Measurements from ENCODE around the gene LRTM2. TPM values are rescaled to one million over a fixed set of nuclear protein-coding genes. Genes with fewer than 3 reads are reported as not detected.

Gene LRTM2
- not detected for polyA plus RNA-seq (2013, experiment 1 of 2; ENCODE audit: insufficient read length)
- 0.06 TPM for polyA plus RNA-seq (2013, experiment 2 of 2; ENCODE audit: insufficient read length)

DNA sequence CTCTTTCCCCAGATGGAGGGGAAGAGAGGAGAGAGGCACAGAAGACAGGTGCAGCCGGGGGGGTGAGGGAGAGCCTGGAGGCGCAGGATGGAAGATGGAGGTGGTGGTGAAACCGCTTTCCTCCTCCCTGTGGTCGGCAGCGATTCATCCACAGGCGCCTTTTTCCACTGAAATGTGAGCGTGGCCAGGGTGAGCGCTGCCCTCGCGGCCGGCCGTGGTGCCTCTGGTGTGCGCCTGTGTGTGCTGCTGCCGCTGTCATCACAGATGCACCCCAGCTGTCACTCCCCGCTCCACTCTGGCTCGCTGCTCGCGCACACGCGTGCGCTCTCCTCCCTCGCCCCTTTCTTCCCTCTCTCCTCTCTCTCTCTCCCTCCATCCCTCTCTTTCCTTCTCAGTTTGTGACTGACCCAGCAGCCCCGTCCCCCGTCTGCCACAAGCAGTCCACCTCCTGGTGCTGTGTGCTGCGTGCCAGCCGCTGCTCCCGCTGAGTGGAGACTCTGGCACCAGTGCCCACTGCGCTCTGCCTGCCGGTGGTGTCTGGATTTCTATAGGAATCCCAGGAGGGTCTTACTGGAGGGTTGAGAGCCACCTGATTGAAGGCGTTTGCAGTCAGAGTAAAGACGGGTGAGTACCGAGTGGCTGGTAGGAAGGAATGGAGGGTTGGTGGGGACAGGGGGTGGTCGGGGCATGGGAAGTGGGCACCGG, at the start of gene LRTM2:
Gene LRTM2 (plus strand): TSS at position 375 of the 705 bp plus-strand sequence. CDS start 7,584 bp downstream, outside the sequence.
- no peak for DNase-seq

DNA sequence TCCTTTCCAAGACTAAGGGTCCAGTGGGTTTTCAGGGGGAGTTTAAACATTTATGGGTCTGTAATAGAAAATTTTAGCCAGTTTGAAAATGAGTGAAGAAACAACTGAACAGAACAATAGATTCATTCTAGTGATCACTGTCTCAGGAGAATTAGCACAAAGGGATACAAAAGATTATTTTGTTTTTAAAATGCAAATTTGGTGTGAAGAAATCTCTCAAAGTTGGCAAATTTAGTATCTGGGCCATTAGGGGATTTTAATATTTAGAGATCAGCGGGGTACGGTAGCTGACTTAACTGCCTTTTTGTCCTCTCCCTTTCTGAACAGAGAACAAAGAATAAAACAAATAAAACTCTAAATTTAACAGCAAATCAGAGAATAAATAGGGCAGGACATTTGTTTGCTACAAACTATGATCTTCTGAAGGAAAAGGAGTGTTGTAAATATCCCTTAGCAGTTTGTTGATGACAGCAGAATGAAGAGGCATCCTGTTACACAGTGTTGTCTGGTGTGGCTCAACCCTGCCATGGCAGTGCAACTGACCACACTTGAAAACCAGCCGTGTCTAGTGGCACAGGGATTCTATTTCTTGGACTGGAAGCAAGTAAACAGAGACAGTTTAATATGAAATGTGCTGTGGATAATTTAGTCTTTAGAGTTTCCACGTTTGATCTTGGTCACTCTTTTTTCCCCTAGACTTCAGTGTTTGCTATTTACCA, 46.3 kb upstream of the LRTM2 start:
- peak; percentile 9 for DNase-seq

DNA sequence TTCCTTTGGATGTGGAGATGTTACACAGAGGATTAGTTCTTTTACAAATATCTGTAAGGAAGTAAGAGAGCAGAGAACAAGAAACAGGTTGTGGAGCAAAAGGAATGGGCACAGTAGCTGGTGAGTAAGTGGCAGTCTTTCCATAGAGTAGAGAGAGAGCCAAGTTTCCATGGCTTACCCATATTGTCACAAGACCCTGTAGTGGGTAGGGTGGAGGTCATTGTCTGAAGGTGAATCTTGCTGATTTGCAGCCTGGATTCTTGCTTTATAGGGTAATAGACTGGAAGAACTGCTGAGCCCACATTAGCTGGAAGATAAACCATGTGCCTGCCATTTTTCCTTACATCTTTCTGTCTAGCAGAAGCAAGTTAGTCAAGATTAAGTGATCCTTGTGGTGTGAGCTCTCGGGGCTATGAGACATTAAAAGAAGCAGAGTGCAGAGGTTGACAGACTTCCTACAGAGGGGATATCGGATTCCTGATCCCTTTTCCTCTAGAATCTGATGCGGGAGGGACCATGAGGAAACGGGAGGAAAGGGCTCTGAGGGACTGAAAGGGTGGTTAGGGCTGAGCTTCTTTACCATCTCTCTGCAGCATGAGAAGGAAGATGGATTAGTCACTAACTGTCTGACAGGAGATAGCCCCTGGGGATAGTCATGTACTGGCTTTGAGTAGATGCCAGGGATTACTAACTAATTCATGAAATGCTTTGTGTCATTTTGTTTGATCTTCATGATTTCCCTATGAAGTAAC, 44.0 kb upstream of the LRTM2 start:
- DNase-seq, result peak; percentile 91

- peak; percentile 81 for DNase-seq
Measured at GRCh38 chr12:1777798-1778197, 42.6 kb upstream of the LRTM2 start.

- DNase-seq, result no peak
Measured at GRCh38 chr12:1778911-1779310, 41.5 kb upstream of the LRTM2 start.

- peak; percentile 81 for DNase-seq
Measured at GRCh38 chr12:1779783-1780182, 40.6 kb upstream of the LRTM2 start.

DNA sequence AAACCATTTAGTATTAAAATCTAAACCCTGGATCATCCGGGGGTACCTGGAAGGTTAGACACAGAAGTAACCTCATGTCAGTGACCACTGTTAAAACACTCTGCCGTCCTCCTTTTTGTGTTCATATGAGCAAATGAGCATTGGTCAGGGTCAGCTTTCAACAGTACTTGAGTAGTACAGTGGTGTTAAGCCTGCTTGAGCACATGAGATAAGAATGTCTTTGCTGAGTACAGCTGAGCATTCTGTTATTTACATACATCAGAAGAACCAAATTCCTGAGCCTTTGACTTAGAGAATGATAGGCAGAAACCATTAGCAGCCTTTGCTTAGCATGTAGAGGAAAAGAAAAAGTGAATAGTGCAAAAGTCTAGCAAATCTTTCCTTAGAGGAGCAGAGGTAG, 38.6 kb upstream of the LRTM2 start:
- DNase-seq, result no peak

DNA sequence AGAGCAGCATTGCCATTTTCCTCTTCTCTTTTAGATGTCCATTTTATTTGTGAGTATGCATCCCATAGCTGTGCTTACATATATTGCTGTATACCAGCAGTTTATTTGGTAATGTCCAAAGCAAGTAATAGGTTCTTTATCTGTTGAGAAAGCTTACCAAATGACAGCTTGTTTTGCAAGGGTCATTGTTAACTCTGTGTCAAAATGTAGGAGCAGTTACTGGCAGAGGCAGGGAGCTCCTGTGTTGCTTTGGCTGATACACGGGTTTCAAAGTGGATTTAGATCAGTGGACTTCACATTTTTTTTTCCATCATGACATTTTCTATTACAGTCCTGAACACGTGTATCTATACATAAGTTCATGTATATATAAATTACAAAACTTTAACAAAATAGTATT, 38.1 kb upstream of the LRTM2 start:
- DNase-seq, result no peak

- no peak for DNase-seq
Measured at GRCh38 chr12:1787714-1788113, 32.7 kb upstream of the LRTM2 start.

DNA sequence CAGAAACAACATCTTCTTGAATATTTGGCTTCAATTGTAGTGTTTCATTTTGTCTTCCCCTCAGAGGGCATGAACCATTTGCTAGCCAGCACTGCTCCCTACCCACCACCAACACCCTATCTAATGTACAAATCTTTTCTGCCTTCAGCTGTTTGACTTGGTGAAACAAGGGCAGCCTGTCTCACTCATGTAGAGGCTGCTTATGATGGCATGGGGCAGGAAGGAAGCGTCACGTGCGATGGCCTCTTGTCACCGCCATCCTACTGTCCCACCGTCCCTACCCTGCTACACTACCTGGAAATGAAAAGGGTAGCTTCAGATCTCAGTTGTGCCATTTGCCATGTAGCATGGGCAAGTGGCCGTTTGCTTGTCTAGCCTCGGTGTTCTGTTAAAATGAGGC, 29.9 kb upstream of the LRTM2 start:
- DNase-seq, result no peak

- peak; percentile 61 for DNase-seq
Measured at GRCh38 chr12:1791104-1791841, 29.1 kb upstream of the LRTM2 start.

- peak; percentile 17 for DNase-seq
Measured at GRCh38 chr12:1792406-1792805, 28.0 kb upstream of the LRTM2 start.

DNA sequence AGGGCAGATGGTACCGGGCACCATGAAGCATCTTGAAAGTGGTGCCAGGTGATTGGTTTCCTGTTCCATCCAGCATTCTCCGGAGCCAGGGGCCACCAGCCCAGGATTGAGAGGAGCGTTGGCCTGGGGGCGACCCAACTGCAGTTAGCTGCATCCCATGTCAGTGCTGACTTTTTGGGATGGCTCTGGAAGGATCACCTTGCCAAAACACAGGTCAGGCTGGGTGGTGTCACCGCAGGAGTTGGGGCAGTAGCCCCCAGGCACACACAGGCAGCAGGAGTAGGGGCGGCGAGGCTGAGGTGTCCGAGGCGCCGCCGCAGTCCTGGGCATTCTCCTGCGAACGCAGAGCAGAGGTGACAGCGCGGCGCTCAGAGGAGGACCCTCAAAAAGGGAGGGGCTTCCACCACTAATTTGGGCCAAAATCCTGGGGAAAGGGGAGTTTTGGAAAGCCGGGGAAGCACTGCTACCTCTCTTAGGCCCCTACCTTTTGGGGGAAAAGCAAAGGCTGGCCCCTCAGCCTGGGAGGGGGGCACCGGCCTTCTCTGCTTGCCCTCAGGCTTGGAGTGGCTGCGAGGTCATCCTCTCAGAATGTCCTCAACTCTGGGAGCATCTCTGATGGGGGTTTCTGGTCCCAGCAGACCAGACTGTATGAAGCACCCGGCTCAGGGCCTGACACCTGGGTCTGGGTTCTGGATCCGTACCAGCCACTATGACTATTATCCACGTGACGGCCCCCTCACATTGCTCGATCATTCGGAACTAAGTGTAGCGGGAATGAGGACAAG, 26.7 kb upstream of the LRTM2 start:
- no peak for DNase-seq

GRCh38 chr12:1794440-1795090, 25.8 kb upstream of the LRTM2 start:
- no peak for DNase-seq

GRCh38 chr12:1795221-1795784, 25.1 kb upstream of the LRTM2 start:
- DNase-seq, result no peak

DNA sequence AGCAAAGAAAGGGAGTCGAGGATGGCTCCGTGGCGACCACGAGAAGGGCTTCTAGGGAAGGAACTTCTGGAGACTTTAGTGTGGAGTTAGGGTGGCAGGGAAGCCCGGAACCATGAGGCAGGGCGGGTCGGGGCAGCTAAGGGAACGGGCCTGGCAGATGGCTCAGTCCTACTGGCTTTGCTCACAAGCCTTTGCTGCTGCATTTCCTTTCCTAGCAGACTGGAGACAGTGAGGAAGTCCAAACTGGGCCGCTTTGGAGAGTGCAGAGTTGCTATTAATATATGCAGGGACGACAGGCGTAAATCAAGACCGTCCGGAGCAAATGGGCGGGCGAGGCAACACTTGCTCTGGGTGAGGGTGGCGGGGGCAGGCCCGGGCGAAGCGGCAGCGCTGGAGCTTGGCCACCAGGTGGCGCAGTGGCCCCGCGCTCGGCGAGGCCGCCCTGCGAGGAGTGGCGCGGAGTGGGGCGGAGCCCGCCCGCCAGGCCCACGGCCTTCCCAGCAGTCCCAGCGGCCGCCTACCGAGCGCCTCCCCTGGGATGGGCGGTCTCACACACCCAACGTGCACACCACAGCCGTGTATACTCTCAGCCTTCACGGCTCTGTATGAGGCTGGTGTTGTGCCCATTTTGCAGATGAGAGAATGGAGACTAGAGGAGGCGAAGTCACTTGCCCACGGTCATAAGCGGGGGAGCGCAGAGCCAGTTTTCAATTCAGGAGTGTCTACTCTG, 24.4 kb upstream of the LRTM2 start:
- DNase-seq, result peak; percentile 91

GRCh38 chr12:1796515-1797010, 23.8 kb upstream of the LRTM2 start:
- peak; percentile 26 for DNase-seq

DNA sequence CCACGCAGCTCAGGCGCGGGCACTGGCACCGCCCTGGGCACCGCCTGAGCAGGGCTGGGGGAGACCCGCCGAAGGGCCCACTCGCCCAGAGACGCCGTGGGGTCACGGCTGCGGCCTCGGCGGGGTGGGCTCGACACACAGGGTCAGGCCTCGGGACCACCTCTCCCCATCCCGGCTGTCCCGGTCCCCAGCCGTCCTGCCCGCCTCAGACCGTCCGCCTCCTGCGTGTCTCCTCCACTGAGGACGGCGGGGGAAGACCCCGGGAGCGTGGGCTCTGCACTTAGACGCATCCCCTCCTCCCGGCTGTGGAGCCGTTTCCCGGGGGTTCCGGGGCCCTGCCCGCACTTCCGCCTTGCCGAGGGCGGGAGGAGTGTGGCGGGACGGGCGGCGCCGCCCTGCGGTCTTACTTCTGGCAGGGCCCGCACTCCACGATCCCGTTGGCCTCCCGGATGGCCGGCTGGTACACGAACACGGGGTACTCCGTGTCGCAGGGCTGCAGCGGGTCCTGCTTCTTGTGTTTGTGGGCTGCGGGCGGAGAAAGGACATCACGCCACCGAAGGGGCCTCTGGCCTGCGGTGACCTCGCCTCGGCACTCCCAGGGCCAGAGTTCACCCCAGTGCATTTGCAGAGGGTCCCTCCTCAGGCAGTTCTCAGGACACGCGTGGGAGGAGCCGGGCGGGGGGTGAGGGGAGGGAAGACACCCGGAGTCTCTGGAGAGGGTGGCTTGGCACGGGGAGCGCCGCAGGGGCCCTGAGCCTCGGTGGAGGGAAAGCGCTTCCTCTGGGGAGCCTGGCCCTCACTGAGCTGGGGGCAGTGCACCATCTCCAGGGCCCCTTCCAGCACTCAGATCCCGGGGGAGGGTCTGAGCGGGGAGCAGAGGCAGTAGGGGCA, 23.1 kb upstream of the LRTM2 start:
- no peak for DNase-seq
